ENCODE results near the gene SRCIN1.
A peak's percentile ranks its signal among the peaks of the same experiment; 100 is the strongest.
"Not testable (repeated sequence)": the region's sequence is repeated elsewhere in the genome, so short reads cannot be mapped to it uniquely, and the experiment has no call there.

The SRCIN1 gene

GRCh38 chr17:38485681-38486298 lies 120.0 kb downstream of the SRCIN1 start:
- H3K36me3 Mint-ChIP-seq (ENCODE audit: insufficient read depth); H3K9me3 Mint-ChIP-seq; DNase-seq (ENCODE audit: low spot score in 2 of 2): not testable (repeated sequence)
- H3K4me3 Mint-ChIP-seq = peak overlapping the region; percentile 49
- peak; percentile 65 for ATAC-seq (replicated peaks; ENCODE audit: extremely low read depth, poor library complexity, severe bottlenecking)
- peaks cover 14% of the 10 kb centered on the region for H3K27me3 Mint-ChIP-seq
- H3K27ac Mint-ChIP-seq (ENCODE audit: low read depth) = peak overlapping the region; percentile 15
- H3K4me1 Mint-ChIP-seq = peaks cover 11% of the 10 kb centered on the region

DNA sequence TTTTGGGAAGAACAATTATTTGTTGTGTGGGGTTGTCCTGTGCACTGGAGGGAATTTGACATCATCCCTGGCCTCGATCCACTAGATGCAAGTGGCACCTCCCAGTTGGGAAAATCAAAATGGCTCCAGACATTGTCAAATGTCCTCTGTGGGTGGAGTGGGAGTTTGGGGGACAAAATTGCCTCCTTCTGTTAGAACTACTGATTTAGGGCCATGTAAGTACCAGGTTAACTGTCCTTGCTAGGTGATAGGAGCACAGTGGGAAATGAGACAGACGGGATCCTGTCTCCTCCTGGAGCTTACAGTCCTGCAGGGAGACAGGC lies 120.6 kb downstream of the SRCIN1 start:
- H3K4me3 Mint-ChIP-seq = peak overlapping the region; percentile 49
- H3K4me1 Mint-ChIP-seq = peaks cover 11% of the 10 kb centered on the region
- H3K27ac Mint-ChIP-seq (ENCODE audit: low read depth) = peak overlapping the region; percentile 15
- H3K9me3 Mint-ChIP-seq = no peaks in the 10 kb centered on the region
- peaks cover 3% of the 10 kb centered on the region for H3K36me3 Mint-ChIP-seq (ENCODE audit: insufficient read depth)
- no peak for DNase-seq (ENCODE audit: low spot score in 2 of 2)
- peaks cover 14% of the 10 kb centered on the region for H3K27me3 Mint-ChIP-seq
- ATAC-seq (replicated peaks; ENCODE audit: extremely low read depth, poor library complexity, severe bottlenecking) = no peak

- peak in 1 of 2 donors; percentile 15 for DNase-seq (ENCODE audit: low spot score in 2 of 2)
- peak; percentile 46 for ATAC-seq (replicated peaks; ENCODE audit: extremely low read depth, poor library complexity, severe bottlenecking)
These were observed 121.3 kb downstream of the SRCIN1 start for GRCh38 chr17:38484242-38485145.

DNA sequence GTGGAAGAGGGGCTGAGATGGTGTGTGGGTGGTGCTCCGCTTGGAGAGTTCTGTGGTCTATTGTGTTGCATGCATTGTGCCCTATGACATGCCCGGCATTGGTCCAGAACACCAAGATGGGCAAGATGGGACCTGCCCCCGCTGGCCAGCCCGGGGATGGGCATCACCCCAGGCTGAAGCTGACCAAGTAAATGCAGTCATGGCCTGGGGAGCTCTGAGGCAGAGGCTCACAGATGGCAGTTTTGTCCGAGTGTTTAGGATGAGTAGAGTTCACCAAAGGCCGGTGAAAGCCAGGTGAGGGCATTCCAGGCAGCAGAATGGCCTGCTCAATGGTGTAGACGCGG lies 123.1 kb downstream of the SRCIN1 start:
- not testable (repeated sequence) for ATAC-seq (replicated peaks; ENCODE audit: extremely low read depth, poor library complexity, severe bottlenecking); H3K9me3 Mint-ChIP-seq; H3K27ac Mint-ChIP-seq (ENCODE audit: low read depth); H3K36me3 Mint-ChIP-seq (ENCODE audit: insufficient read depth); DNase-seq (ENCODE audit: low spot score in 2 of 2); H3K4me3 Mint-ChIP-seq
- Mint-ChIP-seq H3K4me1 (peaks cover 11% of the 10 kb centered on the region), H3K27me3 (peaks cover 14% of the 10 kb centered on the region)

More at GRCh38 chr17:38484242-38485145, 121.3 kb downstream of the SRCIN1 start:
- not testable (repeated sequence) for H3K9me3 Mint-ChIP-seq; H3K36me3 Mint-ChIP-seq (ENCODE audit: insufficient read depth)
- peaks cover 11% of the 10 kb centered on the region for H3K4me1 Mint-ChIP-seq
- peak overlapping the region; percentile 49 for H3K4me3 Mint-ChIP-seq
- H3K27me3 Mint-ChIP-seq = peaks cover 14% of the 10 kb centered on the region
- peak overlapping the region; percentile 15 for H3K27ac Mint-ChIP-seq (ENCODE audit: low read depth)

DNA sequence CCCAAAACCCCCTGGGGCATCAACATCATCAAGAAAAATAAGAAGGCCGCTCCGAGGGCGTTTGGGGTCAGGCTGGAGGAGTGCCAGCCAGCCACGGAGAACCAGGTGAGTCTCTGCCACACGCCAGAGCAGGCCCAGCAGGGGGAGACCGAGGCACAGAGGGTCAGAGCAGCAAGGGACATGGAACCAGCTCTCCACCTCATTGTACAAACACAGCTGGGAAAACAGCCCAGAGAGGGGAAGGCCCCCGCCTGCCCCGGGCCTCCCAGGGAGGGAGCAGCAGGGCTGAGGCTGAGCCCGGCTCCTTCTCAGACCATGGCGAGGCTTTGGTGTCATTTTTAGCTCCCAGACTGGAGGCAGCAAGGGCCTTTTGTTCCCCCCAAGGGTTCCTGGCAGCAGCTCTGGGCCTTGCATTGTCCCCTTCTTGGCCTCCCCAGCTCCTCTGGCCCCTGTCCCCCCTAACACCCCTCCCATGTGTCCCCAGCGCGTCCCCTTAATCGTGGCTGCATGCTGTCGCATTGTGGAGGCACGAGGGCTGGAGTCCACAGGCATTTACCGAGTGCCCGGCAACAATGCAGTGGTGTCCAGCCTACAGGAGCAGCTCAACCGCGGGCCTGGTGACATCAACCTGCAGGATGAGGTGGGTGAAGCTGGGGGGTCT lies 123.6 kb downstream of the SRCIN1 start:
- H3K27ac Mint-ChIP-seq (ENCODE audit: low read depth); H3K9me3 Mint-ChIP-seq; DNase-seq (ENCODE audit: low spot score in 2 of 2); H3K36me3 Mint-ChIP-seq (ENCODE audit: insufficient read depth); ATAC-seq (replicated peaks; ENCODE audit: extremely low read depth, poor library complexity, severe bottlenecking); H3K4me3 Mint-ChIP-seq: not testable (repeated sequence)
- Mint-ChIP-seq H3K27me3 (peaks cover 14% of the 10 kb centered on the region), H3K4me1 (peaks cover 11% of the 10 kb centered on the region)

Measured in central memory CD8-positive, alpha-beta T cell (primary cell).